ENCODE data around the gene MRPL9. TPM values are rescaled to one million over a fixed set of nuclear protein-coding genes. Genes with fewer than 3 reads are reported as not detected.

Gene MRPL9
- total RNA-seq, 3 donors from 2014 or later = 46.5 to 51.2 (median 50.9) TPM

- Histone ChIP-seq H3K4me1 (ENCODE audit: low read depth) (no peaks in the 10 kb centered on the region), H3K36me3 (ENCODE audit: low read depth) (no peaks in the 10 kb centered on the region), H3K9me3 (no peaks in the 10 kb centered on the region), H3K4me3 (no peak overlapping the region)
- DNase-seq (no peak), ATAC-seq (no peak)
- intact Hi-C loops (cut with DNase I, micrococcal nuclease) = no loop called here
- TF ChIP-seq CTCF (IDR thresholded peaks at IDR 0.05) = no peak
Observed at GRCh38 chr1:151807131-151807530, 43.8 kb upstream of the MRPL9 start.

GRCh38 chr1:151806170-151806569 is 42.9 kb upstream of the MRPL9 start:
- TF ChIP-seq CTCF (IDR thresholded peaks at IDR 0.05) = no peak
- intact Hi-C loops (cut with DNase I, micrococcal nuclease) = no loop called here
- ATAC-seq (no peak), DNase-seq (no peak)
- H3K36me3 ChIP-seq (ENCODE audit: low read depth) = no peaks in the 10 kb centered on the region
- H3K4me3 ChIP-seq = no peak overlapping the region
- no peaks in the 10 kb centered on the region for H3K4me1 ChIP-seq (ENCODE audit: low read depth)
- no peaks in the 10 kb centered on the region for H3K9me3 ChIP-seq

- no peaks in the 10 kb centered on the region for H3K36me3 ChIP-seq (ENCODE audit: low read depth)
- no peaks in the 10 kb centered on the region for H3K4me1 ChIP-seq (ENCODE audit: low read depth)
- H3K9me3 ChIP-seq = no peaks in the 10 kb centered on the region
- no peak within 1 kb of the TSS for H3K4me3 ChIP-seq
- no peak for DNase-seq
- ATAC-seq = no peak
- intact Hi-C loops (cut with DNase I, micrococcal nuclease) = no loop called here
- TF ChIP-seq CTCF (IDR thresholded peaks at IDR 0.05) = no peak
Observed at GRCh38 chr1:151805066-151805820, 41.9 kb upstream of the MRPL9 start, which contains the start of gene LINGO4. TSS of gene LINGO4 (minus strand) at chr1:151805419. CDS start at chr1:151802704, 2,715 bp downstream.

- Histone ChIP-seq H3K4me3 (no peak overlapping the region), H3K9me3 (no peaks in the 10 kb centered on the region), H3K36me3 (ENCODE audit: low read depth) (no peaks in the 10 kb centered on the region), H3K4me1 (ENCODE audit: low read depth) (no peaks in the 10 kb centered on the region)
- no peak for TF ChIP-seq CTCF (IDR thresholded peaks at IDR 0.05)
- ATAC-seq (no peak), DNase-seq (no peak)
- intact Hi-C loops (cut with DNase I, micrococcal nuclease) = no loop called here
Observed at GRCh38 chr1:151803915-151804314, 40.6 kb upstream of the MRPL9 start.

GRCh38 chr1:151803164-151803563 is 39.9 kb upstream of the MRPL9 start:
- DNase-seq (no peak), ATAC-seq (no peak)
- no peaks in the 10 kb centered on the region for H3K36me3 ChIP-seq (ENCODE audit: low read depth)

More at GRCh38 chr1:151803164-151803563, 39.9 kb upstream of the MRPL9 start:
- no peak for TF ChIP-seq CTCF (IDR thresholded peaks at IDR 0.05)
- intact Hi-C loops (cut with DNase I, micrococcal nuclease) = no loop called here
- Histone ChIP-seq H3K4me3 (no peak overlapping the region), H3K9me3 (no peaks in the 10 kb centered on the region), H3K4me1 (ENCODE audit: low read depth) (no peaks in the 10 kb centered on the region)
